K562 (cell line): ENCODE data around the gene MKLN1. TPM values are rescaled to one million over a fixed set of nuclear protein-coding genes. Genes with fewer than 3 reads are reported as not detected.
A peak's percentile ranks its signal among the peaks of the same experiment; 100 is the strongest.

Source experiments
- ARID3A ChIP-seq: IDR thresholded peaks from 2 replicates; pipeline ENCODE4 v1.6.1; 2012; ENCODE audit warnings: low read depth, low read length, improper control_type of control experiment, borderline replicate concordance
- CGGBP1 ChIP-seq: fragments of 250-450 bp; sonication (Bioruptor Pico); IDR thresholded peaks from 2 replicates; pipeline ENCODE4 v1.9.0; 2021; ENCODE audit warnings: mild to moderate bottlenecking
- CHD1 ChIP-seq: fragments of 200-600 bp; sonication (generic); IDR thresholded peaks from one replicate; pipeline ENCODE4 v1.6.1; 2012; ENCODE audit warnings: mild to moderate bottlenecking, moderate library complexity, low read length, inconsistent platforms
- FOXA3 ChIP-seq, 2 experiments: fragments of 450-650 bp in 1 of 2; sonication (generic) in 1 of 2; formaldehyde crosslinking; IDR thresholded peaks in 1 of 2; conservative IDR thresholded peaks in 1 of 2; 2 replicates each; pipeline versions ENCODE4 v1.4.0 to v1.8.0; 2020 to 2022; ENCODE audit warnings: mild to moderate bottlenecking in 2 of 2, missing genetic modification reagents in 1 of 2
- JUND ChIP-seq, 2 experiments: IDR thresholded peaks; 2 replicates in 1 of 2; 3 replicates in 1 of 2; pipeline ENCODE4 v1.6.1; 2011; ENCODE audit warnings: borderline replicate concordance in 2 of 2, low read depth in 2 of 2, low read length in 2 of 2, improper control_type of control experiment in 1 of 2, missing biosample characterization in 1 of 2, missing genetic modification characterization in 1 of 2, missing genetic modification reagents in 1 of 2
- NR3C1 ChIP-seq: sonication (generic); formaldehyde crosslinking; IDR thresholded peaks from 2 replicates; pipeline ENCODE4 v1.8.1; 2022; ENCODE audit warnings: missing genetic modification reagents
- PCBP2 ChIP-seq: fragments of 200-400 bp; formaldehyde crosslinking; IDR thresholded peaks from 2 replicates; pipeline ENCODE4 v1.6.1; 2018; ENCODE audit warnings: low read length, low read depth, mild to moderate bottlenecking, moderate library complexity; ENCODE audit not compliant: poor library complexity, severe bottlenecking
- SMAD3 ChIP-seq: fragments of 450-650 bp; formaldehyde crosslinking; conservative IDR thresholded peaks from 2 replicates; pipeline ENCODE4 v1.4.0; 2020; ENCODE audit warnings: mild to moderate bottlenecking
- SRSF7 ChIP-seq: fragments of 200-400 bp; formaldehyde crosslinking; optimal IDR thresholded peaks from 2 replicates; pipeline ENCODE3; 2017; ENCODE audit warnings: mild to moderate bottlenecking, low read depth, low read length
- TAL1 ChIP-seq: fragments of 450-650 bp; IDR thresholded peaks from 2 replicates; pipeline ENCODE4 v1.6.1; 2016; ENCODE audit warnings: mild to moderate bottlenecking
- VEZF1 ChIP-seq: fragments of 200-800 bp; sonication (Bioruptor generic); IDR thresholded peaks from 2 replicates; pipeline ENCODE4 v1.6.1; 2017; ENCODE audit warnings: missing genetic modification characterization, missing compliant biosample characterization
- WHSC1 ChIP-seq: IDR thresholded peaks from one replicate; pipeline ENCODE4 v1.6.1; 2012; ENCODE audit warnings: low read length, control low read depth, inconsistent platforms
- XRCC4 ChIP-seq: IDR thresholded peaks from one replicate; pipeline ENCODE4 v1.6.1; 2011; ENCODE audit not compliant: insufficient read depth, insufficient read length; ENCODE audit errors: extremely low read depth
- ZNF217 ChIP-seq: sonication (generic); formaldehyde crosslinking; IDR thresholded peaks from 2 replicates; pipeline ENCODE4 v1.8.0; 2022; ENCODE audit warnings: mild to moderate bottlenecking, missing genetic modification reagents
- ZNF398 ChIP-seq: fragments of 250-450 bp; sonication (Bioruptor Pico); IDR thresholded peaks from 2 replicates; pipeline ENCODE4 v1.8.0; 2021; ENCODE audit warnings: moderate library complexity, mild to moderate bottlenecking, inconsistent platforms
- ZNF449 ChIP-seq: fragments of 250-450 bp; sonication (Bioruptor Pico); IDR thresholded peaks from 2 replicates; pipeline ENCODE4 v1.8.0; 2022; ENCODE audit warnings: moderate library complexity, mild to moderate bottlenecking, inconsistent platforms
- ZNF511 ChIP-seq: sonication (generic); formaldehyde crosslinking; IDR thresholded peaks from 2 replicates; pipeline ENCODE4 v1.8.0; 2022; ENCODE audit warnings: mild to moderate bottlenecking, missing genetic modification reagents
- ZNF668 ChIP-seq: fragments of 250-450 bp; sonication (Bioruptor Pico); IDR thresholded peaks from 2 replicates; pipeline ENCODE4 v1.8.0; 2022; ENCODE audit warnings: mild to moderate bottlenecking, inconsistent platforms
- ZNF778 ChIP-seq: fragments of 450-650 bp; formaldehyde crosslinking; IDR thresholded peaks from 2 replicates; pipeline ENCODE4 v1.4.0; 2020; ENCODE audit warnings: mild to moderate bottlenecking, moderate library complexity
- polyA plus RNA-seq, 8 experiments: library from polyadenylated mRNA; depleted of rRNA in 4 of 8; stranded (reverse) in 5 of 8; unstranded in 3 of 8; fragments of >200 nt; fragmentation: Nextera tagmentation in 2 of 8; fragmentation: Illumina TruSeq in 1 of 8; extraction: Ambion mirVana in 2 of 8; extraction: Trizol in 1 of 8; gene quantifications; 2 replicates each; pipeline versions ENCODE4 v1.2.1 to v1.2.3, GENCODE V29; 2011 to 2014; ENCODE audit warnings: inconsistent platforms in 1 of 8, missing spikeins in 1 of 8
- total RNA-seq, 7 experiments: library from RNA; depleted of rRNA in 6 of 7; stranded (reverse); fragments of >200 nt in 6 of 7; fragmentation: Illumina TruSeq in 2 of 7; extraction: Trizol in 2 of 7; gene quantifications; 2 replicates each; pipeline versions ENCODE4 v1.2.1 to v1.2.3, GENCODE V29; 2011 to 2021; ENCODE audit warnings: low replicate concordance in 1 of 7

MKLN1 gene
- total and polyA plus RNA-seq, 9 of the 15 experiments (the other 6 are each of a cell fraction or from before 2014, with no cell fraction given): 18.6 to 80.4 (median 56.0) TPM

- TF ChIP-seq ZNF449 (CRISPR knock-in tag) (no peak), ZNF511 (peak; percentile 97), PCBP2 (no peak), FOXA3 (CRISPR knock-in tag; conservative IDR thresholded peaks at IDR 0.05 in 1 of 2, IDR thresholded peaks at IDR 0.05 in 1 of 2) (peak in 1 of 2 experiments; percentile 88; a peak in 2 of 4 replicates), NR3C1 (CRISPR knock-in tag) (peak; percentile 94; the same call in 1 of the 2 replicates), VEZF1 (CRISPR knock-in tag) (peak; percentile 92), CHD1 (peak; percentile 92), JUND (IDR thresholded peaks at IDR 0.05; ENCODE audit: borderline replicate concordance, low read depth, low read length) (peak; percentile 27; the same call in 1 of the 2 replicates), JUND (tag; IDR thresholded peaks at IDR 0.05; ENCODE audit: borderline replicate concordance, low read depth, low read length) (peak; percentile 38; the same call in 1 of the 3 replicates), ZNF217 (no peak), XRCC4 (no peak), ARID3A (no peak), SRSF7 (no peak), ZNF778 (no peak), WHSC1 (no peak), ZNF668 (CRISPR knock-in tag) (no peak), CGGBP1 (CRISPR knock-in tag) (peak; percentile 70; the same call in 1 of the 2 replicates), TAL1 (no peak), SMAD3 (CRISPR knock-in tag) (0 out of 2 replicates have a peak, but pooled peaks have one; percentile 23), ZNF398 (CRISPR knock-in tag) (no peak)
Measured at GRCh38 chr7:131327626-131328376, at the start of gene MKLN1 (continued).
